OCI-LY1 (cell line): Measurements from ENCODE around the gene SDHAF3.

ENCODE experiments used
- H2AFZ ChIP-seq: fragments of 200-600 bp; sonication (generic), shearing (Covaris generic); 2 replicates; pipeline ENCODE4 v1.6.0; 2014; ENCODE audit warnings: antibody characterized with exemption, mild to moderate bottlenecking, low read length
- H3F3A ChIP-seq: fragments of 200-600 bp; sonication (generic), shearing (Covaris generic); 2 replicates; pipeline ENCODE4 v1.6.0; 2014; ENCODE audit warnings: mild to moderate bottlenecking, antibody characterized with exemption, low read length, moderate library complexity; ENCODE audit not compliant: insufficient read depth
- H3K27ac ChIP-seq: fragments of 200-600 bp; sonication (generic); 2 replicates; pipeline ENCODE4 v1.5.1; 2014; ENCODE audit warnings: low read length, mixed run types, mild to moderate bottlenecking, low read depth; ENCODE audit not compliant: poor library complexity, severe bottlenecking
- H3K27me3 ChIP-seq: fragments of 200-600 bp; sonication (generic); 2 replicates; pipeline ENCODE4 v1.6.0; 2014; ENCODE audit warnings: antibody characterized with exemption, mild to moderate bottlenecking, low read length, moderate library complexity; ENCODE audit not compliant: insufficient read depth
- H3K36me3 ChIP-seq: fragments of 200-600 bp; sonication (generic); 2 replicates; pipeline ENCODE4 v1.6.1; 2014; ENCODE audit warnings: mild to moderate bottlenecking, antibody characterized with exemption, low read length, moderate library complexity, mixed read lengths; ENCODE audit not compliant: insufficient read depth
- H3K4me1 ChIP-seq: fragments of 200-600 bp; sonication (generic); 2 replicates; pipeline ENCODE4 v1.5.1; 2014; ENCODE audit warnings: mild to moderate bottlenecking, low read length, moderate library complexity; ENCODE audit not compliant: insufficient read depth, severe bottlenecking
- H3K4me2 ChIP-seq: fragments of 200-600 bp; sonication (generic), shearing (Covaris generic); 2 replicates; pipeline ENCODE4 v1.6.1; 2014; ENCODE audit warnings: low read length
- H3K4me3 ChIP-seq: fragments of 200-600 bp; sonication (generic); 2 replicates; pipeline ENCODE4 v1.5.1; 2014; ENCODE audit warnings: low read length, low read depth, mild to moderate bottlenecking, mixed read lengths; ENCODE audit not compliant: poor library complexity, severe bottlenecking
- H3K79me2 ChIP-seq: fragments of 200-600 bp; shearing (Covaris generic); 2 replicates; pipeline ENCODE4 v1.6.1; 2016; ENCODE audit warnings: mixed run types, low read length, mixed read lengths; ENCODE audit not compliant: insufficient read depth
- H3K9ac ChIP-seq: fragments of 200-600 bp; sonication (generic), shearing (Covaris generic); 2 replicates; pipeline ENCODE4 v1.6.1; 2014; ENCODE audit warnings: mild to moderate bottlenecking, low read length, mixed read lengths
- H3K9me2 ChIP-seq: fragments of 200-600 bp; sonication (generic), shearing (Covaris generic); 2 replicates; pipeline ENCODE4 v1.6.1; 2014; ENCODE audit warnings: low read depth, mild to moderate bottlenecking, low read length, mixed read lengths
- H3K9me3 ChIP-seq: fragments of 200-600 bp; shearing (Covaris generic); 2 replicates; pipeline ENCODE4 v1.6.1; 2014; ENCODE audit warnings: low read length, mixed read lengths
- H4K20me1 ChIP-seq: fragments of 200-600 bp; sonication (generic), shearing (Covaris generic); 2 replicates; pipeline ENCODE4 v1.6.0; 2016; ENCODE audit warnings: mild to moderate bottlenecking, low read length; ENCODE audit not compliant: insufficient read depth
- CTCF ChIP-seq: fragments of 200-600 bp; sonication (generic), shearing (Covaris generic); IDR thresholded peaks from 2 replicates; pipeline ENCODE4 v1.5.1; 2017; ENCODE audit warnings: mild to moderate bottlenecking, antibody characterized with exemption, low read length, moderate library complexity, mixed read lengths
- EZH2 ChIP-seq: fragments of 200-600 bp; sonication (generic), shearing (Covaris generic); IDR thresholded peaks from 2 replicates; pipeline ENCODE4 v1.8.0; 2017; ENCODE audit warnings: borderline replicate concordance, mixed run types, mild to moderate bottlenecking, antibody characterized with exemption, low read length, moderate library complexity, mixed read lengths

The SDHAF3 gene

GRCh38 chr7:97117035-97117371, 495 bp upstream of the SDHAF3 start:
- no peak for TF ChIP-seq EZH2
- no peak for TF ChIP-seq CTCF
- Histone ChIP-seq H3K4me2 (peak overlapping the region; percentile 65), H3F3A (no peaks in the 10 kb centered on the region), H3K9ac (peak overlapping the region; percentile 46; the same call in 1 of the 2 replicates), H3K4me3 (peak overlapping the region; percentile 91), H3K27me3 (no peaks in the 10 kb centered on the region), H3K9me3 (peaks cover 4% of the 10 kb centered on the region; the same call in 1 of the 2 replicates), H3K27ac (peak overlapping the region; percentile 89), H3K79me2 (peaks cover 40% of the 10 kb centered on the region), H2AFZ (no peak overlapping the region), H3K36me3 (peaks cover 25% of the 10 kb centered on the region), H3K4me1 (peaks cover 33% of the 10 kb centered on the region), H3K9me2 (no peaks in the 10 kb centered on the region), H4K20me1 (no peaks in the 10 kb centered on the region)

- Histone ChIP-seq H3K27me3 (no peaks in the 10 kb centered on the region), H4K20me1 (no peaks in the 10 kb centered on the region), H3K4me3 (peak overlapping the region; percentile 91), H3F3A (no peaks in the 10 kb centered on the region), H3K4me1 (peaks cover 33% of the 10 kb centered on the region), H3K9me2 (no peaks in the 10 kb centered on the region), H3K27ac (peak overlapping the region; percentile 89), H3K9ac (peak overlapping the region; percentile 94), H2AFZ (peak overlapping the region; percentile 49), H3K4me2 (peak overlapping the region; percentile 73), H3K36me3 (peaks cover 27% of the 10 kb centered on the region), H3K79me2 (peaks cover 52% of the 10 kb centered on the region), H3K9me3 (peaks cover 8% of the 10 kb centered on the region; the same call in 1 of the 2 replicates)
- TF ChIP-seq EZH2 (no peak), CTCF (no peak)
These were observed 914 bp downstream of the SDHAF3 start for GRCh38 chr7:97118306-97118917.

GRCh38 chr7:97119747-97120146, 2.2 kb downstream of the SDHAF3 start:
- Histone ChIP-seq H3K4me2 (peak overlapping the region; percentile 73), H3K79me2 (peaks cover 59% of the 10 kb centered on the region), H3K27me3 (no peaks in the 10 kb centered on the region), H3K27ac (no peak overlapping the region), H3K9me3 (peaks cover 8% of the 10 kb centered on the region; the same call in 1 of the 2 replicates), H3F3A (no peaks in the 10 kb centered on the region), H3K9ac (peak overlapping the region; percentile 94; the same call in 1 of the 2 replicates), H3K36me3 (peaks cover 27% of the 10 kb centered on the region), H3K4me1 (peaks cover 33% of the 10 kb centered on the region), H2AFZ (no peak overlapping the region), H3K9me2 (no peaks in the 10 kb centered on the region), H4K20me1 (no peaks in the 10 kb centered on the region), H3K4me3 (peak overlapping the region; percentile 91)
- TF ChIP-seq CTCF (no peak), EZH2 (no peak)
